Left renal cortex interstitium (tissue), 4 donors: Measurements from ENCODE around the gene COMMD10. TPM values are rescaled to one million over a fixed set of nuclear protein-coding genes. Genes with fewer than 3 reads are reported as not detected.

ENCODE experiments used
- DNase-seq, 4 donors: peaks; one replicate each; pipeline ENCODE4 v3.0.0-alpha.2; 2013; ENCODE audit warnings: low read depth in 4 of 4, low spot score in 2 of 4, missing footprints in 1 of 4
- polyA plus RNA-seq, 4 donors: library from polyadenylated mRNA; unstranded; fragments of 120-200 nt; gene quantifications; one replicate each; pipeline ENCODE4 v1.2.1, GENCODE V29; 2013; ENCODE audit not compliant: insufficient read length in 4 of 4

COMMD10 gene
- polyA plus RNA-seq, 4 donors = 53.9 to 63.6 (median 59.2) TPM

GRCh38 chr5:116280149-116280803, 195.5 kb downstream of the COMMD10 start:
- DNase-seq = no peak

DNA sequence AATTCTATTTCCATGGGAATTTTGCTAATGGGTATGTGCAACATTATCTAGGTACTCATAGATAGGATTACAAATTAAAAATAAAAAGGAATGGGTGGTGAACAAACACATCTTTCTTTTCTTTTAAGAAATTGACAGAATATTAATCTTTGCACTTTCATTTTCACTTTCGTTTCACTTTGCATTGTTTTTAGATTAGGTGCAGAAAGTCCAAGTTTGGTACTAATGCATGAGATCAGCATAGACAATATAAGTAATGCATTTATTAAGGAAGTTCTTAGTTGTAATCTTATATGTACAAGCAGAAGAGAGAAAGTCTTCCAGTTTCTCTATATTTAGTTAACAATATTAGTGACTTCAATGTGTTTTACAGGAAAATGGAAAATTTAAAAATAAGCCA, 196.5 kb downstream of the COMMD10 start:
- DNase-seq = no peak

GRCh38 chr5:116288524-116288923, 203.7 kb downstream of the COMMD10 start:
- DNase-seq = no peak

DNA sequence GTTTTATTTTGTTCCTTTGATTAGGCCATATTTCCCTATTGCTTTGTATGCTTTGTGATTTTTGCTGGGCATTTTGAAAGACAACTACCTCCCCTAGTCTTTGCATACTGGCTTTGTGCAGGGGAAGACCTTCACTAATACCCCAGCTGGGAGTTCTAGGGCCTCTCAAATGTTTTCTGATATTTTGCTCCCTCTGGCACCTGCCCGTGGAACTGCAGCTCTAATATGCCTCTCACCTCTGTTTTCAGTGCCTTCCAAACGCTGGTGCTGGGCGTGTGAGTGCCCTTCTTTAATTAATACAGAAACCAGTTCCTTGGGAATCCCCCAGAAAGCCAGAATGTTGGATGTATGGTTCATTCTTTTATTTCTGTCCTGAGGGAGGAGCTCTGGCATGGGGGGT, 204.5 kb downstream of the COMMD10 start:
- no peak for DNase-seq

DNA sequence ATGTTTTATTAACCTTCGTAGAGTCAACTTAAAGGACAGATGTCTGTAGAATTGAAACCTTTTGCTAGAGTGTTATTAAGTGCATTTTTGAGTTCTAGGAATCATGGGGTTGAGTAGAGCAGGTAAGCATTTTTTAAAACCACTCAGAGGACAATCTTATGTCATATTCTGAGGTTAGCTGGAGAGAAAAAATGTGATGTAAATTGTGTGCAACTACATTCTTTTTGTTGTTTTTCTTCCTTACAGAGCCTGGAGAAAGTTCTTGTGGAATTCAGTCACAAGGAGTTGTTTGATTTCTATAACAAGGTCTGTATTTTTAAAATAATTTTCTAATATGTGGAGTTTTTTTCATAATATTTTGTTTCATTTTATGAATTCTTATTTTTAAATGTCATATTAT, 206.4 kb downstream of the COMMD10 start:
- no peak for DNase-seq

DNA sequence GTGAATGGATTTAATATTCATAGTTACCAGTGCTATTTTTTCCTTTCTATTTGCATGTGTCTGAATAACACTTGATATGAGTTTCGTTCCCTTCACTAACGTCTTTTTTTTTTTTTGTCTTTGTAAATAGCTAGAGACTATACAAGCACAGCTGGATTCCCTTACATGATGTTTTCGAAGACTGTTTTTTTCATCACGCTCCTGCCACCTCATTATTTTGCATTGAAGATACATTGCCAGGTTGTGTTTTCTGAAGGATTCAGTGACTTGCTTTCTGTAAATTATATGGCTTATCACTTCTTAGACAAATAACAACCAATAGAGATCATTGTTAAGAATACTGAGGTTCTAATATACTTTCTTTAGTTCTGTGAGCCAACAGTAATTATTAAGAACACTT, 207.5 kb downstream of the COMMD10 start:
- DNase-seq = peak in 1 of 4 donors; percentile 12

- no peak for DNase-seq
Observed at GRCh38 chr5:116296335-116297072, 211.7 kb downstream of the COMMD10 start.

DNA sequence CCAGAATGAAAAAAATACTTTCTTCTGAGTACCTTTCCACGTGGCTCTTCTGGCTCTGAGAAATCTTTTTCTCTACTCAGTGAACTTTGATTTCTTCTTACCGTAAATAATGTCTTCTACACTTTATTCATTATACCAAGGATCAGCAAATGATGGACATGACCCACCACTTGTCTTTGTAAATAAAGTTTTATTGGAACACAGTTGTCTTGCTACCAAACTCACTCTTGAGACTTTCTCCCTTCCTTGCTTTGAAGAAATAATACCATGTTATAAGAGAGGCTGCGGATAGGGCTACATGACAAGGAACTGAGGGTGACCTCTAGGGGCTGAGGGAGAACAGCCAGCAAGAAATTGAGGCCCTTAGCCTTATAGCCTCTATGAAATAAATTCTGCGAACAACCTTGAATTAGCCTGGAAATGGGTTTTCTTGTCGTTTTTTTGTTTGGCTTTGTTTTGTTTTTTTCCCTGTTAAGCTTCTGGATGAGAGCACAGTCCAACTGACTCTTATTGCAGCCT, 212.5 kb downstream of the COMMD10 start:
- no peak for DNase-seq

DNA sequence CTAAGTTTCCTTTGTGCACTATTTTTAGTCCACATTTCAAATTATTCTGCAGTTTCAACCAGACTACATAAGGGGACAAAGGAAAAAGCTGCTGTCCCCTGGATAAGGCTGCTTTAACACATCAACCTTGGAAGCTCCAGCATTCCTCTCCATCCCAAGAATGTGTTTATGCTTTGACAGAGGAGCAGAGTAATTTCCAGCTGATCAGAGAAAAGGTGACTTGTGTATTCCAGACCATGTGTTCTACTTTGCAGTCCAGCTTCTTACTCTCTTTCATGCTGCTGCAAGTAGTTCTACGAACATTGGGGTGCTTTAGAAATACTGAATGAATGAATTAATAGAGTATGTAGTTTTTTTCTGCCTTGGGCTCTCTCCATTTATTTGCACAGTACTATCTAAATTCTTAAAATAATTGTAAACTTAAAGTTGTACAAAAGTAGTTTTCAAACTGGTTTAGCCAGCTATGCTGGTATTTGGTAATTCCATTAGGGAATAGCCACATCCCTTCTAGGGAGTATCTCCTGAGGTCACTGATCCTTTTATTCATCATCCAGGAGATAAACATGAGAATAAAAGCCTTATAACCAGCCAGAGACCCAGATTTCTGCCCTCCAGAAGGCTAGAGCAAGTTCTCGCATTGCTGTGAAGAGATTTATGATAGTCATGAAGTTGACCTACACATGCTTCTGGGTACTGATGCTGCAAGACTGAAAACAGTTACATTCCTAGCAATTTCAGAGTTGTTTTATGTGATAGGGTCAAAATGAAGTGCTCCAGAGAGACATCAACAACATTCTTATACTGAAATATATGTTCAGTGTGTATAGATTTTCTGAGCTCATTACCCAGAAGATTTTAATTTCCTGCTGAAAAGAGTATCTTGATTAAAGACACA, 215.2 kb downstream of the COMMD10 start:
- DNase-seq = peak; percentile 22 to 56 (median 56)

- DNase-seq = no peak
Observed at GRCh38 chr5:116301110-116301509, 216.3 kb downstream of the COMMD10 start.

- DNase-seq = no peak
Observed at GRCh38 chr5:116303340-116303739, 218.5 kb downstream of the COMMD10 start.

GRCh38 chr5:116303810-116304209, 219.0 kb downstream of the COMMD10 start:
- no peak for DNase-seq

GRCh38 chr5:116305899-116306298, 221.1 kb downstream of the COMMD10 start:
- no peak for DNase-seq

DNA sequence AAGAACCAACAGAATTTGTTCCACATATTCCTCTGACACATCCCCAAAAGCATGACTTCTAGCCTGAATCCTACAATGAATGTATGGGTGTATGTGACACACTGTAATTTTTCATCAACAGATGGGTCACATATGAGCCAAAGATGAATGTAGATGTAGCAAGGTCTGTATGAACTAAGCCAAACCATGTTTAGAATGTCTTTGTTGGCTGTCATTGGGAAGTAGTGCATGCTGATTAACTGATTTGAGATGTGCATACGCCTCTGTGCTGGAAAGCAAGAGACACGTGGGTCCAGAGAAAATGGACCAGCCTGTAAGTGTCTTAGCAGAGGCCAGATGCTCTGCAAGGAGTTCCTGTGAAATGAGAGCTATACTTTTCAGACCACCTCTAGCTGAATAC, 222.0 kb downstream of the COMMD10 start:
- no peak for DNase-seq

- no peak for DNase-seq
Observed at GRCh38 chr5:116308391-116308790, 223.6 kb downstream of the COMMD10 start.

- no peak for DNase-seq
Observed at GRCh38 chr5:116313366-116313765, 228.5 kb downstream of the COMMD10 start.

- no peak for DNase-seq
Observed at GRCh38 chr5:116315531-116315930, 230.7 kb downstream of the COMMD10 start.

GRCh38 chr5:116318091-116318854, 233.4 kb downstream of the COMMD10 start:
- no peak for DNase-seq

DNA sequence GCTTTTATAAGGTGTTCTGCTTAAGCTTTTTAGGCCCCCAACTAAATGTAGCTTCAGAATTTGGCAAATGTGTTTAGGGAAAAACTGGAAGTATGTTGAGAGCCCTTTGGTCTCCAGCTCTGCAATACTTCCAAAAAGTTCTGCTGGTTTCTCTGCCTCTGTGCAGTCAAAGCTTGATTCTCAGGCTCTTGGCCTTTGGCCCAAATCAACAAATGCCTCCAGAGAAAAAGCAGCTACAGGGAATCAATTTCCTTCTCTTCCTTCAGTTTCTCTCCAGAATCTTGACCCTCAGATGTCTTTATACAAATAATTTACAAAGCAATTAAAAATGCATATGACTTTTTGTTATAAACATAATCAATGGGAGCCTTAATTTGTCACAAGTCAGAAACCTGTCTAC, 235.7 kb downstream of the COMMD10 start:
- DNase-seq = no peak

DNA sequence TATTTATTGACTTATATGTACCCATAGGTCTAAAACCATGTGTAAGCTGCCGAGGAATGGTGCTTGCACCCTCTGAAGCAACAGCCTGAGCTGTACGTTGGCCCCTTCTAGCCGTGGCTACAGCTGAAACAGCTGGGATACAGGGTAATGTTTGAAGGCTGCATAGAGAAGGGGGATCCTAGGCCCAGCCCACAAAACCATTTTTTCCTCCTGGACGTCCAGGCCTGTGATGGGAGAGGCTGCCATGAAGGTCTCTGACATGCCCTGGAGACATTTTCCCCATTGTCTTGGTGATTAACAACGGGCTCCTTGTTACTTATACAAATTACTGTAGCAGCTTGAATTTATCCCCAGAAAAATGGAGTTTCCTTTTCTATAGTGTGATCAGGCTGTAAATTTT, 244.7 kb downstream of the COMMD10 start:
- no peak for DNase-seq
